ENCODE measurements around the gene XPR1.

XPR1 gene

GRCh38 chr1:180932378-180932777 lies 300.6 kb downstream of the XPR1 start:
- H4K20me1 ChIP-seq (ENCODE audit: low read depth, low read length), result no peaks in the 10 kb centered on the region
- H3K4me2 ChIP-seq (ENCODE audit: low read depth, low read length, poor library complexity, severe bottlenecking), result no peak overlapping the region
- H3K4me3 ChIP-seq (ENCODE audit: insufficient read depth, low read length, poor library complexity, severe bottlenecking), result no peak overlapping the region
- H3K9me3 ChIP-seq (ENCODE audit: insufficient read depth, low read length), result no peaks in the 10 kb centered on the region
- no peaks in the 10 kb centered on the region for H3K36me3 ChIP-seq (ENCODE audit: low read length)
- no peak overlapping the region for H3K9ac ChIP-seq (ENCODE audit: low read length)
- no peaks in the 10 kb centered on the region for H3K9me2 ChIP-seq (replicated peaks; ENCODE audit: insufficient read depth, low read length)
- no peaks in the 10 kb centered on the region for H3F3A ChIP-seq (ENCODE audit: insufficient read depth)
- no peaks in the 10 kb centered on the region for H3K27me3 ChIP-seq (ENCODE audit: low read length)
- no peaks in the 10 kb centered on the region for H3K79me2 ChIP-seq (ENCODE audit: insufficient read depth, low read length)
- H3K27ac ChIP-seq (ENCODE audit: low read depth, low read length), result no peak overlapping the region
- TF ChIP-seq CTCF (IDR thresholded peaks at IDR 0.05; ENCODE audit: insufficient read depth, low read length, poor library complexity, severe bottlenecking) (no peak), EZH2phosphoT487 (conservative IDR thresholded peaks at IDR 0.05; ENCODE audit: low read length) (no peak)
- no peak overlapping the region for H2AFZ ChIP-seq (ENCODE audit: low read depth, low read length, severe bottlenecking)

- H4K20me1 ChIP-seq (ENCODE audit: low read depth, low read length), result no peaks in the 10 kb centered on the region
- H3K27me3 ChIP-seq (ENCODE audit: low read length), result no peaks in the 10 kb centered on the region
- no peaks in the 10 kb centered on the region for H3K79me2 ChIP-seq (ENCODE audit: insufficient read depth, low read length)
- TF ChIP-seq CTCF (IDR thresholded peaks at IDR 0.05; ENCODE audit: insufficient read depth, low read length, poor library complexity, severe bottlenecking) (no peak), EZH2phosphoT487 (conservative IDR thresholded peaks at IDR 0.05; ENCODE audit: low read length) (no peak)
- no peaks in the 10 kb centered on the region for H3K36me3 ChIP-seq (ENCODE audit: low read length)
- no peak overlapping the region for H3K27ac ChIP-seq (ENCODE audit: low read depth, low read length)
- no peak overlapping the region for H3K4me2 ChIP-seq (ENCODE audit: low read depth, low read length, poor library complexity, severe bottlenecking)
- no peaks in the 10 kb centered on the region for H3K9me2 ChIP-seq (replicated peaks; ENCODE audit: insufficient read depth, low read length)
- no peak overlapping the region for H3K4me3 ChIP-seq (ENCODE audit: insufficient read depth, low read length, poor library complexity, severe bottlenecking)
- H2AFZ ChIP-seq (ENCODE audit: low read depth, low read length, severe bottlenecking), result no peak overlapping the region
- no peaks in the 10 kb centered on the region for H3F3A ChIP-seq (ENCODE audit: insufficient read depth)
- H3K9ac ChIP-seq (ENCODE audit: low read length), result no peak overlapping the region
- H3K9me3 ChIP-seq (ENCODE audit: insufficient read depth, low read length), result no peaks in the 10 kb centered on the region
These were observed 301.3 kb downstream of the XPR1 start for GRCh38 chr1:180933141-180933540.

- H3K4me3 ChIP-seq (ENCODE audit: insufficient read depth, low read length, poor library complexity, severe bottlenecking), result no peak overlapping the region
- no peaks in the 10 kb centered on the region for H3F3A ChIP-seq (ENCODE audit: insufficient read depth)
- H3K9me2 ChIP-seq (replicated peaks; ENCODE audit: insufficient read depth, low read length), result no peaks in the 10 kb centered on the region
- H3K9ac ChIP-seq (ENCODE audit: low read length), result no peak overlapping the region
- H3K36me3 ChIP-seq (ENCODE audit: low read length), result no peaks in the 10 kb centered on the region
- no peaks in the 10 kb centered on the region for H3K9me3 ChIP-seq (ENCODE audit: insufficient read depth, low read length)
- H2AFZ ChIP-seq (ENCODE audit: low read depth, low read length, severe bottlenecking), result no peak overlapping the region
- no peak overlapping the region for H3K4me2 ChIP-seq (ENCODE audit: low read depth, low read length, poor library complexity, severe bottlenecking)
- no peak overlapping the region for H3K27ac ChIP-seq (ENCODE audit: low read depth, low read length)
- no peaks in the 10 kb centered on the region for H3K79me2 ChIP-seq (ENCODE audit: insufficient read depth, low read length)
- H4K20me1 ChIP-seq (ENCODE audit: low read depth, low read length), result no peaks in the 10 kb centered on the region
- no peaks in the 10 kb centered on the region for H3K27me3 ChIP-seq (ENCODE audit: low read length)
- no peak for TF ChIP-seq EZH2phosphoT487 (conservative IDR thresholded peaks at IDR 0.05; ENCODE audit: low read length)
- TF ChIP-seq CTCF (IDR thresholded peaks at IDR 0.05; ENCODE audit: insufficient read depth, low read length, poor library complexity, severe bottlenecking), result no peak
These were observed 302.7 kb downstream of the XPR1 start for GRCh38 chr1:180934563-180934962.
